GM12801 (cell line): ENCODE results near the gene ADARB2.

Source experiments
- CTCF ChIP-seq: IDR thresholded peaks from one replicate; pipeline ENCODE4 v1.5.1; 2011; ENCODE audit warnings: control low read depth; ENCODE audit not compliant: insufficient read length; ENCODE audit errors: extremely low read depth

ADARB2 gene

GRCh38 chr10:1462994-1463633 is 274.2 kb downstream of the ADARB2 start:
- TF ChIP-seq CTCF, result no peak

- TF ChIP-seq CTCF, result no peak
Observed at GRCh38 chr10:1462521-1462920, 274.8 kb downstream of the ADARB2 start.

- TF ChIP-seq CTCF, result no peak
Observed at GRCh38 chr10:1462032-1462431, 275.3 kb downstream of the ADARB2 start.

- no peak for TF ChIP-seq CTCF
Observed at GRCh38 chr10:1461016-1461415, 276.3 kb downstream of the ADARB2 start.

- TF ChIP-seq CTCF, result no peak
Observed at GRCh38 chr10:1454951-1455350, 282.4 kb downstream of the ADARB2 start.

- TF ChIP-seq CTCF, result no peak
Observed at GRCh38 chr10:1454428-1454827, 282.9 kb downstream of the ADARB2 start.

- TF ChIP-seq CTCF, result no peak
Observed at GRCh38 chr10:1452777-1453176, 284.5 kb downstream of the ADARB2 start.
